ENCODE results near the gene ITGA2.
"Not testable (repeated sequence)": the region's sequence is repeated elsewhere in the genome, so short reads cannot be mapped to it uniquely, and the experiment has no call there.

ITGA2 gene

GRCh38 chr5:53095931-53096525 lies 106.9 kb downstream of the ITGA2 start:
- Histone ChIP-seq H3K9me3 (ENCODE audit: control insufficient read depth in 2 of 2, low read length in 2 of 2) (no peaks in the 10 kb centered on the region), H3K27me3 (ENCODE audit: control insufficient read depth in 1 of 2, insufficient read depth in 2 of 2, low read length in 2 of 2) (no peaks in the 10 kb centered on the region), H3K9ac (ENCODE audit: low read length in 2 of 2) (no peak overlapping the region), H3K4me3 (ENCODE audit: low read length in 2 of 2) (no peak overlapping the region), H3K27ac (ENCODE audit: low read length) (no peak overlapping the region), H3K4me1 (ENCODE audit: control insufficient read depth, insufficient read depth, low read length) (no peaks in the 10 kb centered on the region), H3K36me3 (ENCODE audit: control insufficient read depth in 2 of 2, insufficient read depth in 2 of 2, low read length in 2 of 2) (peaks cover 18 to 19% of the 10 kb centered on the region in 2 donors)

- Histone ChIP-seq H3K9me3 (ENCODE audit: control insufficient read depth in 2 of 2, low read length in 2 of 2) (no peaks in the 10 kb centered on the region), H3K4me3 (ENCODE audit: low read length in 2 of 2) (no peak overlapping the region), H3K4me1 (ENCODE audit: control insufficient read depth, insufficient read depth, low read length) (no peaks in the 10 kb centered on the region), H3K36me3 (ENCODE audit: control insufficient read depth in 2 of 2, insufficient read depth in 2 of 2, low read length in 2 of 2) (peaks cover 18 to 26% of the 10 kb centered on the region in 2 donors), H3K9ac (ENCODE audit: low read length in 2 of 2) (no peak overlapping the region), H3K27me3 (ENCODE audit: control insufficient read depth in 1 of 2, insufficient read depth in 2 of 2, low read length in 2 of 2) (no peaks in the 10 kb centered on the region), H3K27ac (ENCODE audit: low read length) (peak overlapping the region; percentile 31)
These were observed 110.4 kb downstream of the ITGA2 start for GRCh38 chr5:53099546-53099945.

GRCh38 chr5:53100606-53101005 lies 111.5 kb downstream of the ITGA2 start:
- Histone ChIP-seq H3K4me3 (ENCODE audit: low read length in 2 of 2) (no peak overlapping the region), H3K4me1 (ENCODE audit: control insufficient read depth, insufficient read depth, low read length) (no peaks in the 10 kb centered on the region), H3K9me3 (ENCODE audit: control insufficient read depth in 2 of 2, low read length in 2 of 2) (no peaks in the 10 kb centered on the region), H3K36me3 (ENCODE audit: control insufficient read depth in 2 of 2, insufficient read depth in 2 of 2, low read length in 2 of 2) (peaks cover 18 to 26% of the 10 kb centered on the region in 2 donors), H3K9ac (ENCODE audit: low read length in 2 of 2) (no peak overlapping the region), H3K27me3 (ENCODE audit: control insufficient read depth in 1 of 2, insufficient read depth in 2 of 2, low read length in 2 of 2) (no peaks in the 10 kb centered on the region), H3K27ac (ENCODE audit: low read length) (no peak overlapping the region)

DNA sequence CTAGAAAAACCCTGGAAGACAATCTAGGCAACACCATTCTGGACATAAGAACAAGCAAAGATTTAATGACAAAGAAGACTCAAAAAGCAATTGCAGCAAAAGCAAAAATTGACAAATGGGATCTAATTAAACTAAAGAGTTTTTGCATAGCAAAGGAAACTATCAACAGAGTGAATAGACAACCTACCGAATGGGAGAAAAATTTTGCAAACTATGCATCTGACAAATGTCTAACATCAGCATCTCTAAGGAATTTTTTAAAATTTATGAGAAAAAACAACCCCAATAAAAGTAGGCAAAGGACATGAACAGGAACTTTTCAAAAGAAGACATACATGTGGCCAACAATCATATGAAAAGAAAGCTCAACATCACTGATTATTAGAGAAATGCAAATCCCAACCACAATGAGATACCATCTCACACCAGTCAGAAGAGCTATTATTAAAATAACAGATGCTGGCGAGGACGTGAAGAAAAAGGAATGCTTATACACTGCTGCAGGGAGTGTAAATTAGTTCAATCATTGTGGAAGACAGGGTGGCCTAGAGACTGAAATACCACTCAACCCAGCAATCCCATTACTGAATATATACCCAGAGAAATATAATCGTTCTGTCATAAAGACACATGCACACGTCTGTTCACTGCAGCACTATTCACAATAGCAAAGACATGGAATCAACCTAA lies 116.6 kb downstream of the ITGA2 start:
- Histone ChIP-seq H3K36me3 (ENCODE audit: control insufficient read depth in 2 of 2, insufficient read depth in 2 of 2, low read length in 2 of 2) (peaks cover 3 to 12% of the 10 kb centered on the region in 2 donors), H3K27ac (ENCODE audit: low read length) (no peak overlapping the region), H3K4me3 (ENCODE audit: low read length in 2 of 2) (no peak overlapping the region), H3K9ac (ENCODE audit: low read length in 2 of 2) (no peak overlapping the region), H3K9me3 (ENCODE audit: control insufficient read depth in 2 of 2, low read length in 2 of 2) (no peaks in the 10 kb centered on the region), H3K4me1 (ENCODE audit: control insufficient read depth, insufficient read depth, low read length) (peaks cover 3% of the 10 kb centered on the region), H3K27me3 (ENCODE audit: control insufficient read depth in 1 of 2, insufficient read depth in 2 of 2, low read length in 2 of 2) (no peaks in the 10 kb centered on the region)

DNA sequence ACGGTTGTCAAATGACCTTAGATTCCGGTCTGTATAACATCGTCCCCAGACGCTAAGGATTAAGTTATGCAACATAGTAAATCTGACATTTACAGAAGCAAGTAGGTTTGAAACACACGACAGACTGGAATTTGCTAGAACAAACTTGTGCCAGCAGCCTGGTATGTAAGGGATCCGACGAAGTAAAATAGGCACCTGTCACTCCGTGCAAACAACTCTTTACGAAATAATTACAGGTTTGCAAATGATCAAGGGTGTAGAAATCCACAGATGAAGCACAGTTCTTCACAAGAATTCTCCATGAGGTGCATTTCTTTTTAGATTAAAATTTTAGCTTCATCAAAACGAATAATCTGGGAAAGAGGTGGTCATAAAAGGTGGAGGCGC lies 119.9 kb downstream of the ITGA2 start:
- peaks cover 3% of the 10 kb centered on the region for H3K4me1 ChIP-seq (ENCODE audit: control insufficient read depth, insufficient read depth, low read length)
- no peaks in the 10 kb centered on the region for H3K9me3 ChIP-seq (ENCODE audit: control insufficient read depth in 2 of 2, low read length in 2 of 2)
- peak overlapping the region; percentile 62 to 72 for H3K9ac ChIP-seq (ENCODE audit: low read length in 2 of 2)
- H3K27me3 ChIP-seq (ENCODE audit: control insufficient read depth in 1 of 2, insufficient read depth in 2 of 2, low read length in 2 of 2): no peaks in the 10 kb centered on the region
- peak overlapping the region; percentile 79 to 92 for H3K4me3 ChIP-seq (ENCODE audit: low read length in 2 of 2)
- H3K27ac ChIP-seq (ENCODE audit: low read length): no peak overlapping the region
- H3K36me3 ChIP-seq (ENCODE audit: control insufficient read depth in 2 of 2, insufficient read depth in 2 of 2, low read length in 2 of 2): peaks cover 3% of the 10 kb centered on the region in 2 donors

DNA sequence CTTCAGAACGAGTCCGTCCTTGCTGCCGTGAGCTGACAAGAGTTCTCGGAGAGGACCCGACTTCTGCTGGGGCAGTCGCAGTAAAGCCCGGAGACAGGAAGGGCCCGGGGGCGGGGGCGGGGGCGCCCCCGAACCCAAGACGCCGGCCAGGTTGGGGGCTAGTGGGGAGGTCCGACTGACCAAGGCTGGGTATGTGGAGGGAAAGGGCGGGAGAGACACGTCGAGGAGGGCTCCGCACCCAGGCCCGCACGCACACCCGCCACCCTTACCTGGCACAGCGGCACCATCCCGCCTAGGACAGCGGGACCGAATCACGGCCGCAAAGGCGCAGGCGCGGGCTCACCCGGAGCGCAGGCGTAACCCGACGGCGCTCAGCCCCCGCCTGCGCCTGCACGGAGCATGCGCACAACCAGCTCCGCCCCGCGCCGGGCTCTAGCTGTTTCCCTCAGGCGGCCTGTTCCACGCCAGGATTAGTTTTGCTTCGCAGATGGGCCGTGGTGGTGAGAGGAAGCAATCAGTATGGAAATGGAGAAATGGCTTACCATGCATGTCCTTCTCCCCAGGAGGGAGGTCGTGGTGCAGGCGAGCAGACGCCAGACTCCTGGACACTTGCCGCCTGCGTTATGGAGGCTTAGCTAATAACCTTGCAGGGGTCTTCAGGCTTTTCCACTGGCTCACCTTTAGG lies 120.4 kb downstream of the ITGA2 start, which contains the start of gene MOCS2:
MOCS2 (minus strand) TSS at position 315 of the 685 bp plus-strand sequence. CDS start 2,583 bp downstream, outside the sequence.
- Histone ChIP-seq H3K27ac (ENCODE audit: low read length) (peak within 1 kb of the TSS; percentile 62), H3K4me1 (ENCODE audit: control insufficient read depth, insufficient read depth, low read length) (peaks cover 3% of the 10 kb centered on the region), H3K9me3 (ENCODE audit: control insufficient read depth in 2 of 2, low read length in 2 of 2) (no peaks in the 10 kb centered on the region)

GRCh38 chr5:53110156-53110555 lies 121.0 kb downstream of the ITGA2 start:
- Histone ChIP-seq H3K9ac (ENCODE audit: low read length in 2 of 2) (peak overlapping the region; percentile 72 to 90), H3K36me3 (ENCODE audit: control insufficient read depth in 2 of 2, insufficient read depth in 2 of 2, low read length in 2 of 2) (peaks cover 3% of the 10 kb centered on the region in 2 donors), H3K4me1 (ENCODE audit: control insufficient read depth, insufficient read depth, low read length) (peaks cover 3% of the 10 kb centered on the region), H3K4me3 (ENCODE audit: low read length in 2 of 2) (peak overlapping the region; percentile 79 to 92), H3K9me3 (ENCODE audit: control insufficient read depth in 2 of 2, low read length in 2 of 2) (no peaks in the 10 kb centered on the region), H3K27me3 (ENCODE audit: control insufficient read depth in 1 of 2, insufficient read depth in 2 of 2, low read length in 2 of 2) (no peaks in the 10 kb centered on the region), H3K27ac (ENCODE audit: low read length) (peak overlapping the region; percentile 62)

More for the DNA sequence above, 120.4 kb downstream of the ITGA2 start, which contains the start of gene MOCS2:
- Histone ChIP-seq H3K27me3 (ENCODE audit: control insufficient read depth in 1 of 2, insufficient read depth in 2 of 2, low read length in 2 of 2) (no peaks in the 10 kb centered on the region), H3K36me3 (ENCODE audit: control insufficient read depth in 2 of 2, insufficient read depth in 2 of 2, low read length in 2 of 2) (peaks cover 3% of the 10 kb centered on the region in 2 donors), H3K4me3 (ENCODE audit: low read length in 2 of 2) (peak within 1 kb of the TSS; percentile 79 to 92), H3K9ac (ENCODE audit: low read length in 2 of 2) (peak within 1 kb of the TSS; percentile 72 to 90)

- no peak overlapping the region for H3K27ac ChIP-seq (ENCODE audit: low read length)
- H3K27me3 ChIP-seq (ENCODE audit: control insufficient read depth in 1 of 2, insufficient read depth in 2 of 2, low read length in 2 of 2): no peaks in the 10 kb centered on the region
- H3K36me3 ChIP-seq (ENCODE audit: control insufficient read depth in 2 of 2, insufficient read depth in 2 of 2, low read length in 2 of 2): peaks cover 2 to 3% of the 10 kb centered on the region in 2 donors
- peaks cover 3% of the 10 kb centered on the region for H3K4me1 ChIP-seq (ENCODE audit: control insufficient read depth, insufficient read depth, low read length)
- no peak overlapping the region for H3K4me3 ChIP-seq (ENCODE audit: low read length in 2 of 2)
- H3K9me3 ChIP-seq (ENCODE audit: control insufficient read depth in 2 of 2, low read length in 2 of 2): no peaks in the 10 kb centered on the region
- H3K9ac ChIP-seq (ENCODE audit: low read length in 2 of 2): no peak overlapping the region
These were observed 122.0 kb downstream of the ITGA2 start for GRCh38 chr5:53111139-53111538.

DNA sequence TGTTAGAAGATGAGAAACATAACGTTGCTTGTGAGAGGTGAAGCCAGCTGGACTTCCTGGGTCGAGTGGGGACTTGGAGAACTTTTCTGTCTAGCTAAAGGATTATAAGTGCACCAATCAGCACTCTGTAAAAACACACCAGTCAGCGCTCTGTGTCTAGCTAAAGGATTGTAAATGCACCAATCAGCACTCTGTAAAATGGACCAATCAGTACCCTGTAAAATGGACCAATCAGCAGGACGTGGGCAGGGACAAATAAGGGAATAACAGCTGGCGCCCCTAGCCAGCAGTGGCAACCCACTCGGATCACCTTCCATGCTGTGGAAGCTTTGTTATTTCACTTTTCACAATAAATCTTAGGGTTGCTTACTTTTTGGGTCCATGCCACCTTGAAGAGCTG lies 123.2 kb downstream of the ITGA2 start:
- H3K27ac ChIP-seq (ENCODE audit: low read length); H3K9ac ChIP-seq (ENCODE audit: low read length in 2 of 2); H3K9me3 ChIP-seq (ENCODE audit: control insufficient read depth in 2 of 2, low read length in 2 of 2); H3K36me3 ChIP-seq (ENCODE audit: control insufficient read depth in 2 of 2, insufficient read depth in 2 of 2, low read length in 2 of 2); H3K4me1 ChIP-seq (ENCODE audit: control insufficient read depth, insufficient read depth, low read length); H3K4me3 ChIP-seq (ENCODE audit: low read length in 2 of 2); H3K27me3 ChIP-seq (ENCODE audit: control insufficient read depth in 1 of 2, insufficient read depth in 2 of 2, low read length in 2 of 2): not testable (repeated sequence)

DNA sequence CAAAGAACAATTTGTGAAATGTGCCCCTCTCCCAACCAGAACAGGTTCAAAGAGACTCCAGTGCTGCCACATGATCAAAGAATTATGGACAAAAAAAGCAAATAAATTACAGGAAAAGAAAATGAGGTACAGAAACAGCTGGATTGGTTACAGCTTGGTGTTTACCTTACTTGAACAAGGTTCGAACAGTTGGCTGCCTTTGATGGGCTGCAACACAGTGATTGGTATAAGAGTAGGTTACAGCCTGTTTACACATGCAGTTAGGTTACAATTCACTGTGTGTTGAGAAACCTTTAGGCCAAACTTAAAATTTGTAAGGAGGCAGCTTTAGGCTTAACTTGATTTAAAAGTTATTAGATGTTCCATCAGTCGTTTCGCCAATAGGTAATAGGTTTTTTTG lies 123.8 kb downstream of the ITGA2 start:
- H3K36me3 ChIP-seq (ENCODE audit: control insufficient read depth in 2 of 2, insufficient read depth in 2 of 2, low read length in 2 of 2): no peaks in the 10 kb centered on the region
- H3K27ac ChIP-seq (ENCODE audit: low read length): no peak overlapping the region

More for the DNA sequence above, 123.8 kb downstream of the ITGA2 start:
- H3K9me3 ChIP-seq (ENCODE audit: control insufficient read depth in 2 of 2, low read length in 2 of 2): no peaks in the 10 kb centered on the region
- H3K27me3 ChIP-seq (ENCODE audit: control insufficient read depth in 1 of 2, insufficient read depth in 2 of 2, low read length in 2 of 2): no peaks in the 10 kb centered on the region
- H3K4me3 ChIP-seq (ENCODE audit: low read length in 2 of 2): no peak overlapping the region
- no peak overlapping the region for H3K9ac ChIP-seq (ENCODE audit: low read length in 2 of 2)
- H3K4me1 ChIP-seq (ENCODE audit: control insufficient read depth, insufficient read depth, low read length): peaks cover 3% of the 10 kb centered on the region

All from stomach smooth muscle (tissue), 2 donors.